DND-41 (cell line): ENCODE measurements around the gene GSTT2B.
"Not testable (repeated sequence)": the region's sequence is repeated elsewhere in the genome, so short reads cannot be mapped to it uniquely, and the experiment has no call there.

Source experiments
- CTCF ChIP-seq: IDR thresholded peaks from 2 replicates; pipeline ENCODE4 v1.5.1; 2012; ENCODE audit warnings: borderline replicate concordance, low read length, moderate library complexity, mild to moderate bottlenecking; ENCODE audit not compliant: poor library complexity, severe bottlenecking; ENCODE audit errors: extremely low read depth
- EZH2 ChIP-seq: IDR thresholded peaks from 3 replicates; pipeline ENCODE4 v1.6.1; 2012; ENCODE audit warnings: borderline replicate concordance, low read depth, mild to moderate bottlenecking, moderate library complexity, low read length, inconsistent platforms; ENCODE audit not compliant: severe bottlenecking

DNA sequence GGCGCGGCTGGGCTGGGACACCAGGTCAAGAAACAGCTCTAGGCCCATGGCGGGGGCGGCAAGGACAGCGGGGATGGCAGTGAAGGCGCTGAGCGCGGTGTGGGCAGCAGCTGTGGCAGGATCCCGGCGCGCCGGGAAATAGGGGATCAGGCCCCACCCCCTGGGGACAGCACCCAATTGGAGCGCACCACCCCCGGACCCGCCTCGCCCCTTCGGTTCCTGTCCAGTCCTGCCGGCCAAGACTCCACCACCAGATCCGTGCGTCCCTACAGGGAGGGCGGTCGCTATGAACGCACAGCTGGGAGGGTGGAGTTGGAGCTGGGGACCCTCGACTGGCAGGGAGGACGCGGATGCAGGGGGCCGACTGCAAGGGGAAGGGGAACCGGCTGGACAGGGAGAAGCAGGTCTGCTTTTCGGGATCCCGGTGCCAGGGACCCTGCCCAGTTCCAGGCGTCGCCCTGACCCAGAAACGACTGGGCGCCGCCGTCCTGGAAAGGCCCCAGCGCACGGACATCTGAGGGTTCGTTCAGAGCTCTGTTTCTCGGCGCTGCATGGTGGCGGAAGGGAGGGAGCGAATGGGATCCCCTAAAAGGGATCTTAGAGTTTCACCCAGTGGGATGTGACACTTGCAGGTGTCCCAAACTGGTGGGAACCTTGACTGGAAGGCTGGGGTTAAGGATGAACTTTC, at the start of gene GSTT2B:
- not testable (repeated sequence) for TF ChIP-seq CTCF, EZH2
